Stimulated activated CD8-positive, alpha-beta memory T cell treated with anti-CD3 and anti-CD28 coated beads, Interleukin-15, amount 100 ng/mL, for 1 hour (primary cell): Measurements from ENCODE around the gene VANGL2.

Source experiments
- DNase-seq: peaks from one replicate; pipeline ENCODE4 v3.0.0-alpha.2; 2020; ENCODE audit warnings: low read depth

The VANGL2 gene

DNA sequence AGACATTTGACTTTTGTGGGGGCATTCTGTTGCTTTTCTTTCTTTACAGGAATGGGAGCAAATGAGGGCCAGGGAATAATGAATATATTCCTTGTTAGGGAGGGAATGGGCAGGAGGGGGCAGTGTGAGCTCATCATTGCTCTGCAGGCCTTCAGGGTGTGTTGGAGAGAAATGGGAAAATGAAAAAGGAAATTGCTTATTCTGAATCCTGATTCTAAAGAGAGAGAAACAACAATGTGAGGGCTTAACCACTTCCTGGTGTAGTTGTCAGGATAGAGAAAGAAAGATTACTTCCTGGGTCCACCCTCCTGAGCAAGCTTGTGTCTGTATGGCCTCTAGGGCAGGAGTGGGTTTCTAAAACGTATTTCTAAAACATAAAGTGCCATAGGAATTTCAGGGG lies 28.3 kb downstream of the VANGL2 start:
- no peak for DNase-seq

DNA sequence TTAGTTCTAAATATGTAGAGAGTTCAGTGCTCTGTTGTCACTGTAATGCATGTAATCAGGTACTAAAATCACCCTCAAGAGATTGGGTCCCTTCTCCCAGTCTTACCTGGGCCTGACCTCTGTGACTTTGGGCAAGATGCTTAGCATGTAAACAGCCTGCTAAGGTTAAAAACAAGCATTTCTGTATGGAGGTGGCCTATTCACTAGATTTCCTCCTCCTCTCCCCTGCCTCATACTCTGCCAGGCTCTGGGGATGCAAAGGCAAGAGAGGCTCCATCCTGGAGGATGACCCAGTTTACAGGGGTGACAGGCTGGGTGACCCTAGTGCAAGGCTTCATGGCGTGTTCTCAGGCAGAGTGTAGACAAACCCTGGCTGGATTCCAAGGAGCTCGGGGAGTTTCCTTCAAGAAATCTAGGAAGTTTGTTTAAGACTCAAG lies 28.8 kb downstream of the VANGL2 start:
- DNase-seq: no peak

DNA sequence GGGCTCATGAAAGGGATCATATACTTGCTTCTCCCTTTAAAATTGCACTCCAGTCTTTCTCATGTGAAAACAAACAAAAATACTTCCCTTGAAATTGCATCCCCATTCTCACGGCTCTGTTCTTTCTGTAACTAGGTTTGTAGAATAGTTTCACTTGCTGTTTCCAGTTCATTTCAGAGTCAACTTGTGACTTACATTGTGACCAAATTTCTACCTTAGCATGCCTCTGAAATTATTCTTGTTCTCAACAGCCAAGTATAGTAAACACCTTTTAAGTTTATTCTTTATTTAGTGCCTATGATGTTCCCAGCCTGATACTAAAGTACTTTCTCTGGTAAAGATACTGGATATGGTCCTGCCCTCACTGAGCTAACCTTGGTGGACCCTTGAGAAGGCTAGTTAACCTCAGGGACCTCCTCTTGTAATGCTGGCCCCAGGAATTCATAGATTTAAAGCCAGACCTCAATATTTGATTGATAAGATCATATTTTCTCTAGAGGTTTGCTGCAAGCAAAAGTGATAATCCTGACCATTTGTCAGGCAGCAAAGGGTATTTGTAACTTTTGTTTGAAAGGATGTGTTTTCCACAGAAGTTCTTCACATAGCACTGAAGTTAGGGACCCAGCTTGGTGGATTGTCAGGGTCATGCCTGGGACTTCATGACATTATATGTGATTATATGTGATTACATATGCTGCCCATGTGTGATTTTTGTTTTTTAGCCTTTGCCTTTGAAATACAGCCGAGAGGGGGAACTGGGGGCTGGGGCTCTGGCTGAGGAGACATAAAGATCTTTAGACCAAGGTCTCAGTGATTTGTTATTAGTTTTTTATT lies 29.6 kb downstream of the VANGL2 start:
- no peak for DNase-seq

DNA sequence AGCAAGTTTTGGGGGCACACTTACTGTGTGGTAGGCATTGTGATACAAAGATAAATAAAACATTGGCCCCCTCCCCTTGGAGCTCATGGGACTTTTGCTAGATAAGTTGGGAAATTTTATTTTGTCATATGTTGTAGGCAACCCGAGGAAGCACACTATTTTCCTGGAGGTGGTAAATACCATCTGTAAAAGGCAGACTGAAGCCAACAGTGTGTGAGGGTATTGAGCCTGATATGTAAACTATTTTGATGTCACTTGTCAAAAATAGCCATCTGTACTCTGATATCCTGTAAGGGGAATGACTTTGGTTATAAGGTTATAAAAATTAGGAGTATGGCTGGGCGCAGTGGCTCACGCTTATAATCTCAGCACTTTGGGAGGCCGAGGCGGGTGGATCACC lies 30.6 kb downstream of the VANGL2 start:
- no peak for DNase-seq

DNA sequence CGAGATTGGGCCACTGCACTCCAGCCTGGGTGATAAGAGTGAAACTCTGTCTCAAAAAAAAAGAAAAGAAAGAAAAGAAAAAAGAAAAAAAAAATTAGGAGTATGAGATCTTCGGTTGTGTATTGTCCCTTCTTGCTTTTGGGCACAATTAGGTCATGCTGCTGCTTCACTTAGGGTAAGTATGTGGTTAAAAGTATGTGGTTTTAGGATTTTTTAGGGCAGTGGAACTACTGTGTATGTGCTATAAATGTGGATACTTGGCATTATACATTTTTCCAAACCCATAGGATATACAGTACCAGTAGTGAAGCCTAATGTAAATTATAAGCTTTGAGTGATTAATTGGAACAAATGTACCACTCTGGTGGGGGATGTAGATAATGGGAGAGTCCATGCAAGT lies 31.2 kb downstream of the VANGL2 start:
- no peak for DNase-seq

DNA sequence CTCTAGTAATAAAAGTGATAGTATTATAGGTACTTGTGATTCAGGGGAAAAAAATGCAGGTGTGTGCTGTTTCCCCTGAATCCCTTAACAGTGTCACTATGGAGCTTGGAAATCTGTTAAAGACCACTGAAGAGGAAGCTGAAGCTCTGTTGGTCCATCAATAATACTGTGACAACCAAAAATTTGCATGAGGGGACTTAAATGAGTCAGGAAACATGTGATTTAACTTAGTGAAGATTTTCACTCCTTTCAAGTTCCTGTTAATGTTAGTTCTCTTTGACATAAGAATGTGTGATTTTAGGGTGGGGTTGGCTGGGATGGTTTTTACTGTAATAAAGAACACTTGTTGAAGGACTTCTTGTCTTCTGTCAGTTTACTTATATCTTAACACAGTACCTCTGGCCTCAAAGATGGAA lies 32.0 kb downstream of the VANGL2 start:
- no peak for DNase-seq

DNA sequence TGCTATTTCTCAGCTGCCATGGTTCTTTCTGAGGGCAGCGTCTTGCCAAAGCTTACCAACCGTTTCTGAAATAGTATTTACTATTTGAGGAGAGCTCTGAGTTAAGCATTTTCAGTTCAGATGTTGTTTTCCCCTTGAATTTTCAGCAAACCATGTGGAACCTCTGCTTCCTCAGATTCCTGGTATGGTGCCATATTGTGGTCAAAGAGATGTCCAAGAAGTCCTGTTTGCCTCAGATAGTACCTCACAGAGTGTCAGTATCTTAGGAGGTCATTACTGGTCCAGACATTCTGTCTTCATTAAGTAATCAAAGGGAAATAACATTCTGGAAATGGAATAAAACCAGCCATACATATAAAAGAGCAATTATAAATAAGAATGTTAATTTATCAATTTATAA lies 36.6 kb downstream of the VANGL2 start:
- DNase-seq: no peak

DNA sequence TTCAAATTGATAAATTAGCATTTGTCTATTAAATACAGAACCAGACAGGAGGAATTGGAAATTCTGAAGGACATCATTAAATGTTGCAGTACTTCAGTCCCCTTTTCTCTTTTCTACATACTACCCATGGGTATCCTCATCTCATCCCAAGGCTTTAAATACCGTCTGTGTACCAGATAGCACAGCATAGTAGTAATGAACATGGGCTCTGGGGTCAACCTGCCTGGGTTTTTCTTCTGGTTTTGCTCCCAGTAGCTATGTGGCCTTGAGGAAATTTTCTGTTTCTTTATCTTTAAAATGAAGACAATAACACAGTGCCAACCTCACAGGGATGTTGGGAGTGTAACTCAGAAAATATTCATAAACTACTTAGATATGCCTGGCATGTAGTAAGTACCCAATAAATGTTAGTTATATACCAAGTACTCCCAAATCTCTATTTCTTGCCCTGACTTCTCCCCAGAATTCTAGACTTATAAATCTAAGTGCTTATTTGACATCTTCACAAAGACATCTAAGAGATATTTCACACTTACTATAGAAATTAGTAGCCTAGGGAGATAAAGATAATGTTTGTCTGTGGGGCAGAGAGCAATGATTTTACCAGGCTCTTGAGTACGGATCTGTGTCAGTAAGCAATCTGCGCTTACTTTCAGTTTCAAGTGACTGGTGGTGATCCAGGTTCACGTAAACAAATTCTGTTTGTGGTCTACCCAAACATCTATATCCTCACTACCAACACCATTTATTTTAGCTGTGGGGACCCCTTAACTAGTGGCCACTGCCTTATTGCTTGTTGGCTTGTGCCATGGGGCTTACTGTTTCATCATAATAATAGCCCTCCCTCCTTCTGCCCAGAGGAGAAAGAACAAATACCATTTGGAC lies 37.3 kb downstream of the VANGL2 start:
- no peak for DNase-seq

DNA sequence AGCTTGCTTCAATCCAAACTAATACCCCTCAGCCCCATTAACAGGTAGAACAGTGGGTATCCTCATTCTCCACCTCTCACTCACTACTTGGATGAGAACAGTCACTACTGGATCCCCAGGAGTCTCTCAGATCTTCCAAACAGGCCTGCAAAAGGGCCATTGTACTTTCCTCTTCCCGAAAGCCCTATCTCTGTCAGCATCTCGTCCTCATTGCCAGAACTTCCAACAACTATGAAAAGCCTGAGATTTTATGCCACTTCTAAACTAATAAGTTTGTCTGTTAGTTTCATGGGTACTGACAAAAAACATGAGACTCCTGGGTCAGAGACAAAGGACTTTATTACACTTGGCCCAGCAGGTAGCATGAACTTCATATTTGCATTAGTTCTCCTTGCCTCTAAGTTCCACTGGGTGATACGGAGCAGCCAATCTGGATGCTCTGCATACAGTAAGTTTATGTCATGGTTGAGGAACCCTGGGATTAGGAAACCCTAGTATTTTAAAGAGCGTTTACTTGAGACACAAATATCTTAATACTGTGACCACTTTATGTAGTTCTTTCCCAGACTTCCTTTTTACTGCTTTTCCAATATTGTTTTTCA lies 38.1 kb downstream of the VANGL2 start:
- no peak for DNase-seq

DNA sequence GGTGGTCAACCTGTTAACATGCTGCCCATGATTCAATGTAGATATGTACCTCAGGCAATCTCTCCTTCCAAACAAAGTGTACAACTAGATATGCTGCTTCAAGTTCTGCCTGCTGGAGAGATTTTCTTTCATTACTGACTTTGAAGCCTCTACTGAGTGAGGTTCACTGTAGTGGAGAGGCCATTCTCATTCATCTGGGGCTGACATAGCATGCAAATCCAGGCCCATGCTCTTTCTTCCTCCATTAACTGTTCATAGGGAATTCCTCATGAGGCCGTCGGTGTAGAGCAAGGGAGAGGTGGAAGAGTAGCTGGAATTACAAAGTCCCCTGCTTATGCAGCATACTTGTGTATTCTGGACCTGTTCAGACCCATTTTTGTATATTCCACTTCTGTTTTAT lies 38.6 kb downstream of the VANGL2 start:
- DNase-seq: no peak

DNA sequence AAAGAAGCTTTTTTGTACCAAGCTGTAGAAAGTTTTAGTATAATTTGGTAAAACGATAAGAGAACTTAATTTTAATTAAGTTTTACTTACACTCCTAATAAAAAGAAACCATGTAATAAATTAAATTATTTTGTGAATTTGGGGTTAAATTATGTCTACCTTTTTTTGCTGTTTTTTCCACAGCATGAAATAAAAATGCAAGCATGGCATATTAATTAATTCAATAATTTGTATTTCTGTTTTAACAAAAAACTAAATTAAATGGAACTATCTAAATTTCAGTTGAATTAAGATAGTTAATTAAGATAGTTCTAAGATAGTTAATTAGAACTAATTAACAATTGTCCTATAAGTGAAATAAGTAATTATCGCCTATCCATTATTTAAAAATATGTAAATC lies 39.4 kb downstream of the VANGL2 start:
- DNase-seq: no peak

DNA sequence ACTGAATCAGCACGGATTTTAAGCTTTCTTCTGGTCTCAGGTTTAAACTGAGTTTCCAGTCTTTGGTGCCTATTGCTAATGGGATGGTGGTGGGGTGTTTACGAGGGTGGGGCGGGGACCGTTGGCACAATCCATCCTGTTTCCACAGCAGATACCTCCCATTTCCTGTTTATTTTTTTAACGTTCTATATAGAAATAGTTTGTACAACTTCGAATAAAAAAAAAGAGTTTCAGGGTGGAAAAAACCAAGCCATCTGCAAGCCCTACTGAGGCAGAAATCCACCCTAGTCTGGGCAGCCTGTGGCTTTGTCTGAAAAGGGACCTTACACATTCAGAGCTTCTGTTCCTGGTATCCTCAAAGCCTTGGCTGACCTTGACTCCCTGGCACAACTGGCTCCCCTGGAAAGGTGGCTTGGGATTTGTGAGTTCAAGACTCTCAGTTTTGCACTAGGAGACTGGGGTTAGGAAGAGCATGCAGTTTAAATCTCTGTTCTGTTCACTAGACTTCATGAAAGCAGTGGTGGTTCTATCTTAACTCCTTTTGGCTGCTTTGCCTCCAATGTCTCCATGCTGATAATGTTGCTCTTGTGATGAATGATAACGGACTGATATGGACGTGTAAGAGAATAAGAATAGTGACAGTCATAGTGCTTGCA lies 46.7 kb downstream of the VANGL2 start:
- DNase-seq: no peak

DNA sequence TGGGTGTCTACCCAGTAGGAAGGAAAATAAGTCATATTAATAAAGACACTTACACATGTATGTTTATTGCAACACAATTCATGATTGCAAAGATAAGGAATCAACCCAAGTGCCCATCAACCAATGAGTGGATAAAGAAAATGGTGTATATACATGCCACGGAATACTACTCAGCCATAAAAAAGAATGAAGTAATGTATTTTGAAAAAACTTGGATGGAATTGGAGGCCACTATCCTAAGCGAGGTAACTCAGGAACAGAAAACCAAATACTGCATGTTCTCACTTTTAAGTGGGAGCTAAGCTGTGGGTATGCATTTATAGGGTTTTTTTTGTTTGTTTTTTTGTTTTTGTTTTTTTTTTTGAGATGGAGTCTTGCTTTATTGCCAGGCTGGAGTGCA lies 49.1 kb downstream of the VANGL2 start:
- DNase-seq: no peak

DNA sequence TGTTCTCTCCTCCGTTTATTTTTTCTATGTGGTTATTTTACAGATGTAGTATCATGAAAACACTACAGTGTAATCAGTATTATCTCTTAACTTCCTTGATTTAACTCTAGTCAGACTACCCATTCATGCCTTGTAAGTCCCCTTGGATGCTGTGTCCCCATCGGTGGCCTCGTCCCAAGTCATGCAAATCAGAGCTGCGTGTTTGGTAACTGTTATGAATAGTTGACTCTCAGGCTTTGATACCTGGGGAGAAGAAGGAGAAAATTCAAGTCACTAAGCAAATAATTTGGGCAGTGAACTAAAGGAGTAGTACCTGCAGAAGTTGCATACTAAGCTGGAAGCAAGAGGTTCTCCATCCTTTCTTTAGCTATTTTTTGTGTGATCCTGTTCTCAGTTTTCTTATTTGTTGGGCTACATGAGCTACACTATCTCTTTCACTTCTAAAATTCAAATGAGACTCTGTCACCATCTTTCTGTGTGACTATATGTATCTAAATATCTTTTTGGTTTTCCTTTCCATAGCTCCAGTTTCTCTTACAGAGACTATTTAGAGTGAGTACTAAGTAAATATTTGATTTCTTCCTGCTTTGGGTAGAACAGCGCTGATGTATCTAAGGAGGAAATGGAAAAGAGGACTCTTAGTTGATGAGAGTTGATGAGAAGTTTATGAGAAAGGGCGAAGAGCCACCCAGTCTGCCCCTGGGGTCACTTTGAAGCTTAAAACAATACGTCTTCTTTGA lies 50.9 kb downstream of the VANGL2 start:
- DNase-seq: no peak

DNA sequence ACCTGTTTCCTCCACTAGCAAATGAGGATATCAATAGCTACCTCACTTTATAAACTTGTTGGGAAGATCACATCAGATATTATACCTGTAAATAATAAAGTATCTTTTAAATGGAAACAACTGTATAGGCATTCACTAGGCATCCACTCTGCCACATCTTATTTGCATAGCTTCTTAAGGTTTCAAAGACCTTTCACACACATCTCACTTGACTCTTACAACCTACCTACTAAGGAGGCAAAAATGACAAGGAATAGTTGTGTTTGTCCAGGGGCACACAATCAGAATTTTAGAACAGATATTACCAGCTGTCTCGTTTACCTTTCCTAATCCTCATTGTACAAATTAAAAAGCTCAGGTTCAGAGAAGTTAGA lies 51.5 kb downstream of the VANGL2 start:
- DNase-seq: no peak

DNA sequence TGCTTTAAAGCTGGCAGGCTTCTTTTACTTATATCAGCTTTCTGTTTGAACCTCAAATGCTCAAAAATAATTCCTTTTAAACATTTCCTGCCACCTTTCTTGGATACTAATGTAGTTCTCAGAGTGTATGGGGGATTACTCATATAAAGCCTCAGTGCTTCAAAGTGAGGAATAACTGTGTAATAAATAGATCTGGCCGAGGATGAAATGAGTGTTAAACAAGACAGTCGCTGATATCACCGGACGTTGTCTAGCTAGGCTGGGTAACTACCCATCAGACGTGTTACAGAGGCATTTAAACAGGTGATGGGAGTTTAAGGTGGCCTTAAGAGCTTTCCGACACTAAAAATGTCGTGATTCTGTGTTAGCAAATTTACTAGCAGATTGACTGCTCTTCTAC lies 53.1 kb downstream of the VANGL2 start:
- no peak for DNase-seq

DNA sequence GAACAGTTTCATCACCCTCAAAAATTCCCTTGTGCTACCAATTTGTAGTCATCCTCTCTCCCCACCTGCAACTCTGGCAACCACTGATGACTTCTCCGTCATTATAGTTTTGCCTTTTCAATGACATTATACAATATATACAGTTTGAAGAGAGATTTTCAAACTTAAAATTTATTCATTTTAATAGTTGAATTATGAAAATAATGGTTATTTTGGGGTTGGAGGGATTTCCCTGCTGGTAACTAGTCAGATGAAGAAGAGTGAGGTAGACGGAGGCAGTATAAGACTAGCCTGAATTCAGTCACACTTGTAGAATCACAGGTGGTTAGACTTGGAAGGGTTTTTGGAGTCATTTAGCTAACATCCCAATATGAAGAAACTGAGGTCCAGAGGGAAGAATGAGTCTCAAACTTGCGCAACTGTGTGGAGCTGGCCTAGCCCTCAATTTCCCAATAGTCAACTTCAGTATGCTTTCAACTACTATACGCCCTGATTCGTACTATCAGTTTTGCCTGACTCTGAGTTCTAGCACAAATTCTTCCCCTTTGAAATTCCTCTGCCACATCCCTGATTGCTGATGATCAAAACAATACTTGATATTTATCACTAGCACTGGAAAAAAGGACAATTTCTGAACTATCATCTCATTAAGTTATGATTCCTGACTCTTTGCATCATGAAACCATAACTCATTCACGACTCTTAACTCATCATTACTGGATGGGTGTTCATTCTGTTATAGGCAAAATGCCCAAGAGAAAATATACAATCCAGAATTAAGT lies 54.2 kb downstream of the VANGL2 start:
- no peak for DNase-seq

DNA sequence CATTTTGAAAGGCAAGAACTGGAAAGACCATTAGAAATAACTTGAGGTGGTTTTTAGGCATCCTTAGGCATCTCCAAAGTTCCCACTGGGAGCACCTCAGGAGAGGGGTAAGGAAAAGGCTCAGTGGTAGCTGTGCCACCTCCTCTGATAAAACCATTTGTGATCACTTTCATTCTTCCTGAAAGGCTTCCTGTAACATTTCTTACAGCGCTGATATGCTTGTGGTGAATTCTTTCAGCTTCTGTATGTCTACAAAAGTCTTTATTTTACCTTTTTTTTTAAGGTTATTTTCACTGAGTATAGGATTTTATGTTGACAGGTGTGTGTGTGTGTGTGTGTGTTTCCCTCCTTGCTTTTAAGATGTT lies 54.8 kb downstream of the VANGL2 start:
- no peak for DNase-seq

DNA sequence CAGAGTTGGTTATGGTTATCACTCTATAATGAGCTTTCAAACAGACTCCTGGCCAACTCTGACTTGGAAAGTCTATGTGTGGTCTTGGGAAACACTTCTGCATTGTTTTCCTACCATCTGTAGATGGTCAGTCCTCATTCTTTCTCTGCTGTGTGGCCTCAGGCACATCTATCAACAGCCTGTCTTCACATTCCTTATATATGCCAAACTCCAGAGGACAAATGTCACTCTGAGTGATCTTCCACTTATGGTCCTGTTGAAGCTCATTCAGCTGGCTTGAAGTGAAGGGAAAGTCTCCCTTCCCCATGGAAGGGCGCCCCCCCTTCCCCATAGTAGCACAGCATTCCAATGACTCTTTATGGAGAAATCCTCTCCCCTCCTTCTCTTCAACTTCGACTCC lies 58.7 kb downstream of the VANGL2 start:
- no peak for DNase-seq

DNA sequence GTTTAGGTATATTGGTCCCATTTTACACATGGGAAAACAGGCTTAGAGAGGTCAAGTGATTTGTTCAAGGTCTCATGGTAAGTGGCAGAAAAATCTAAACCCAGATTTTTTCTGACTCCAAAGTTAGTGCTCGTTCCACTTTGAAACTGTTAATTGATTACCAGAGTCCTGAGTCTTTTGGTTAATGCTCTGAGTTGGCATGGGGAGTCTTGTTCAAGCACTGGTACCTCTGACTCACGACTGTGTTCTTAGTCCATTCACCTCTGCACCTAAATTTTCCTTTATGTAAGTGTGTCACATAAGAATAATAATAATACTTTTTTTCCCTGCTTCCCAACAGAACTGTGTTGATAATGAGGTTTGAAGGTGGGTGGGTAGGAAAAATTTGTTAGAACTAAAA lies 59.3 kb downstream of the VANGL2 start:
- DNase-seq: no peak

DNA sequence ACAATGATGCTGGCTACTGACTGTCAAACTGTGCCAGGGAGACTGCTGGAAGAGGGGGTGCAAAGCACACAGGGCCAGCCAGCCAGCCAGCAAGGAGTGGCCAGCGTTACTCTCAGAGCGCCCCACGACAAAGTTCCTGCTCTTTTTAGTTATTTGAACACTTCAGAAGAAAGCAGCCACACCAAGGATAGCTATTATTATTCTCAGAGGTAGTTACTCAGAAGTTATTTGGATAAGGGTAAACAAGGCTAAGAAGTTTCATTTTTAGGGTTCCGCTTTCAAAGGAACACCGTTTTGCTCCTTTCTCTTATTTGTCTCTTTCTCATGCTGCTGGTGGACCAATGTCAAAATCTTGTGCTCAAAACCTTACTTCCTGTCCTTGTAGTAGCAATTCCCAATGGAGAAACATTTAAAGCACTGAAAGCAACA lies 59.9 kb downstream of the VANGL2 start:
- DNase-seq: no peak
